H1 (cell line): ENCODE results near the gene RFTN2. TPM values are rescaled to one million over a fixed set of nuclear protein-coding genes. Genes with fewer than 3 reads are reported as not detected.
"Not testable (repeated sequence)": the region's sequence is repeated elsewhere in the genome, so short reads cannot be mapped to it uniquely, and the experiment has no call there.

ENCODE experiments used
- CTCF ChIA-PET: fragments of 300-600 bp; sonication (Branson Sonifier 250); formaldehyde crosslinking; loops from one replicate; lab custom pipeline; 2021; ENCODE audit not compliant: partially characterized antibody; lab: Charles Lee
- POLR2A ChIA-PET: fragments of 300-600 bp; sonication (Branson Sonifier 250); formaldehyde crosslinking; loops from one replicate; lab custom pipeline; 2021; ENCODE audit warnings: inconsistent platforms; ENCODE audit not compliant: partially characterized antibody; lab: Charles Lee
- DNase-seq, 2 experiments: peaks; one replicate each; pipeline versions ENCODE4 v3.0.0 to v3.0.0-alpha.2; 2010 to 2022; ENCODE audit warnings: low spot score in 2 of 2, low read depth in 1 of 2, mixed read lengths in 1 of 2
- FAIRE-seq: peaks from 2 replicates; lab custom pipeline; 2011; peaks lifted over from hg19 to GRCh38; lab: Jason Lieb, UNC
- H2AFZ ChIP-seq: 2 replicates; pipeline ENCODE4 v1.8.1; 2012; ENCODE audit warnings: low read length, inconsistent platforms
- H2AK5ac ChIP-seq: 2 replicates; pipeline ENCODE4 v1.6.1; 2013; ENCODE audit warnings: low read depth, low read length
- H2BK120ac ChIP-seq: replicated peaks from 2 replicates; pipeline ENCODE3; 2013; ENCODE audit warnings: low read depth, low read length, inconsistent platforms
- H2BK12ac ChIP-seq: 2 replicates; pipeline ENCODE4 v1.6.1; 2013; ENCODE audit warnings: low read depth, low read length
- H2BK15ac ChIP-seq: 2 replicates; pipeline ENCODE4 v1.6.1; 2013; ENCODE audit warnings: low read length
- H2BK20ac ChIP-seq: 2 replicates; pipeline ENCODE4 v1.6.1; 2013; ENCODE audit warnings: low read length
- H2BK5ac ChIP-seq: 2 replicates; pipeline ENCODE4 v1.6.1; 2013; ENCODE audit warnings: low read depth, low read length
- H3K14ac ChIP-seq: 2 replicates; pipeline ENCODE4 v1.6.1; 2013; ENCODE audit warnings: inconsistent platforms; ENCODE audit not compliant: insufficient read length
- H3K18ac ChIP-seq: 2 replicates; pipeline ENCODE4 v1.6.1; 2013; ENCODE audit warnings: low read length; ENCODE audit errors: extremely low read depth
- H3K23ac ChIP-seq: 2 replicates; pipeline ENCODE4 v1.6.1; 2013; ENCODE audit warnings: inconsistent platforms; ENCODE audit not compliant: insufficient read length
- H3K23me2 ChIP-seq: 2 replicates; pipeline ENCODE4 v1.6.1; 2013; ENCODE audit warnings: low read depth, low read length
- H3K27ac ChIP-seq: 2 replicates; pipeline ENCODE4 v1.6.1; 2011; ENCODE audit warnings: low read depth, low read length, inconsistent platforms
- H3K27me3 ChIP-seq, 4 experiments: replicated peaks in 1 of 4; 1 replicate in 1 of 4; 2 replicates in 3 of 4; pipeline versions ENCODE4 v1.6.1 to v1.8.1; 2011 to 2013; ENCODE audit warnings: low read length in 3 of 4, mild to moderate bottlenecking in 3 of 4, inconsistent platforms in 2 of 4, mixed read lengths in 2 of 4, moderate library complexity in 1 of 4; ENCODE audit not compliant: control insufficient read depth in 3 of 4, insufficient read depth in 3 of 4; ENCODE audit errors: extremely low read depth in 1 of 4
- H3K36me3 ChIP-seq, 4 experiments: 2 replicates each; pipeline versions ENCODE4 v1.6.1 to v1.8.1; 2011 to 2013; ENCODE audit warnings: mild to moderate bottlenecking in 4 of 4, low read length in 3 of 4, moderate library complexity in 2 of 4, control low read depth in 1 of 4, inconsistent platforms in 1 of 4; ENCODE audit not compliant: insufficient read depth in 4 of 4, control insufficient read depth in 2 of 4
- H3K4ac ChIP-seq: replicated peaks from 2 replicates; pipeline ENCODE3; 2013; ENCODE audit warnings: low read length, low read depth, mixed read lengths, inconsistent platforms; ENCODE audit not compliant: insufficient read length
- H3K4me1 ChIP-seq, 4 experiments: replicated peaks in 1 of 4; 1 replicate in 1 of 4; 2 replicates in 3 of 4; pipeline versions ENCODE4 v1.6.1 to v1.8.1; 2011 to 2013; ENCODE audit warnings: low read length in 3 of 4, inconsistent platforms in 2 of 4, mixed read lengths in 1 of 4; ENCODE audit not compliant: insufficient read depth in 4 of 4, control insufficient read depth in 3 of 4
- H3K4me2 ChIP-seq, 2 experiments: 2 replicates each; pipeline versions ENCODE4 v1.6.1 to v1.8.1; 2011 to 2013; ENCODE audit warnings: low read depth in 2 of 2, low read length in 2 of 2, control low read depth in 1 of 2, inconsistent platforms in 1 of 2, mild to moderate bottlenecking in 1 of 2; ENCODE audit not compliant: insufficient read depth in 1 of 2
- H3K4me3 ChIP-seq, 4 experiments: fragments of 200-600, 300-600 bp in 1 of 4; sonication (generic), shearing (Covaris generic), sonication (Bioruptor Twin) in 1 of 4; 2 replicates each; pipeline versions ENCODE4 v1.5.1 to v1.8.1; 2011 to 2016; ENCODE audit warnings: low read length in 4 of 4, low read depth in 3 of 4, control low read depth in 2 of 4, inconsistent platforms in 2 of 4, mild to moderate bottlenecking in 2 of 4, mixed read lengths in 1 of 4, moderate library complexity in 1 of 4; ENCODE audit not compliant: insufficient read depth in 2 of 4; ENCODE audit errors: extremely low read depth in 1 of 4
- H3K56ac ChIP-seq: replicated peaks from 2 replicates; pipeline ENCODE3; 2013; ENCODE audit warnings: low read depth, mild to moderate bottlenecking, mixed read lengths, low read length, inconsistent platforms; ENCODE audit not compliant: insufficient read length
- H3K79me1 ChIP-seq: 2 replicates; pipeline ENCODE4 v1.6.1; 2013; ENCODE audit warnings: low read depth, low read length, control low read depth
- H3K79me2 ChIP-seq, 2 experiments: 2 replicates each; pipeline versions ENCODE4 v1.6.1 to v1.8.1; 2012 to 2013; ENCODE audit warnings: low read length in 2 of 2, mild to moderate bottlenecking in 2 of 2, inconsistent platforms in 1 of 2; ENCODE audit not compliant: insufficient read depth in 2 of 2, control insufficient read depth in 1 of 2
- H3K9ac ChIP-seq, 4 experiments: replicated peaks in 1 of 4; 1 replicate in 1 of 4; 2 replicates in 3 of 4; pipeline versions ENCODE4 v1.6.1 to v1.8.1; 2011 to 2013; ENCODE audit warnings: low read depth in 3 of 4, low read length in 3 of 4, control low read depth in 2 of 4, mild to moderate bottlenecking in 2 of 4, moderate library complexity in 2 of 4, inconsistent platforms in 1 of 4; ENCODE audit errors: extremely low read depth in 1 of 4
- H3K9me3 ChIP-seq, 2 experiments: 2 replicates each; pipeline versions ENCODE4 v1.6.1 to v1.8.1; 2012 to 2013; ENCODE audit warnings: mild to moderate bottlenecking in 2 of 2, moderate library complexity in 2 of 2, control low read depth in 1 of 2, inconsistent platforms in 1 of 2, low read depth in 1 of 2, low read length in 1 of 2, mixed read lengths in 1 of 2; ENCODE audit not compliant: insufficient read depth in 2 of 2
- H4K20me1 ChIP-seq, 2 experiments: replicated peaks in 1 of 2; 2 replicates each; pipeline versions ENCODE3 to v1.8.1; 2011 to 2013; ENCODE audit warnings: inconsistent platforms in 2 of 2, low read length in 2 of 2, mild to moderate bottlenecking in 1 of 2; ENCODE audit not compliant: insufficient read depth in 2 of 2, control insufficient read depth in 1 of 2
- H4K5ac ChIP-seq: 2 replicates; pipeline ENCODE4 v1.6.1; 2013; ENCODE audit warnings: low read length, low read depth, mixed read lengths, inconsistent platforms; ENCODE audit not compliant: insufficient read length
- H4K8ac ChIP-seq: 2 replicates; pipeline ENCODE4 v1.8.0; 2013; ENCODE audit warnings: mild to moderate bottlenecking, moderate library complexity, low read length, inconsistent platforms; ENCODE audit not compliant: insufficient read depth; ENCODE audit errors: extremely low read depth
- H4K91ac ChIP-seq: replicated peaks from 2 replicates; pipeline ENCODE3; 2013; ENCODE audit warnings: low read length, mixed read lengths, inconsistent platforms; ENCODE audit not compliant: insufficient read length
- MAFK ChIP-seq: IDR thresholded peaks from 2 replicates; pipeline ENCODE4 v1.6.1; 2012; ENCODE audit warnings: low read depth, mild to moderate bottlenecking, improper control_type of control experiment, low read length
- YY1 ChIP-seq: IDR thresholded peaks from 2 replicates; pipeline ENCODE4 v1.6.1; 2011; ENCODE audit warnings: low read depth, mild to moderate bottlenecking, low read length
- WGBS, 2 experiments: shearing (Covaris generic) in 1 of 2; methylation state at CpG; one replicate each; pipeline versions ENCODE4 v1.1.6 to v1.1.7; 2013 to 2015; ENCODE audit warnings: low lambda C conversion rate in 2 of 2, mixed read lengths in 2 of 2, inconsistent platforms in 1 of 2, low coverage in 1 of 2, missing lambda C conversion rate in 1 of 2; ENCODE audit not compliant: insufficient replicate concordance in 2 of 2, insufficient coverage in 1 of 2, insufficient read length in 1 of 2; ENCODE audit errors: extremely low coverage in 1 of 2, missing lambda C conversion rate in 1 of 2; 5-methylcytosine and 5-hydroxymethylcytosine counted together
- polyA plus RNA-seq, 7 experiments: library from polyadenylated mRNA; depleted of rRNA in 3 of 7; stranded (reverse) in 5 of 7; unstranded in 2 of 7; fragments of >200 nt in 5 of 7; fragments of 200-250 nt in 2 of 7; gene quantifications; 1 replicate in 5 of 7; 2 replicates in 1 of 7; 4 replicates in 1 of 7; pipeline versions ENCODE4 v1.2.1 to v1.2.3, GENCODE V29; 2011 to 2013; ENCODE audit warnings: missing spikeins in 2 of 7, mixed read lengths in 2 of 7
- total RNA-seq: library from RNA; stranded (reverse); fragmentation: NEBNext Ultra II Directional; extraction: Animal tissue kit (Norgen Biotek cat#: 25700); gene quantifications from 2 replicates; pipeline ENCODE4 v1.2.1, GENCODE V29; 2021

The RFTN2 gene
- total and polyA plus RNA-seq, 2 of the 8 experiments (the other 6 are each of a cell fraction or from before 2014, with no cell fraction given), result 2.3 to 2.4 TPM

GRCh38 chr2:197640571-197641122 lies 34.7 kb downstream of the RFTN2 start:
- not testable (repeated sequence) for H3K27me3 ChIP-seq, H4K8ac ChIP-seq, H2BK120ac ChIP-seq, H2BK5ac ChIP-seq, H2BK12ac ChIP-seq, H3K9ac ChIP-seq, H3K79me1 ChIP-seq, H2AK5ac ChIP-seq, H3K4me1 ChIP-seq, H3K4ac ChIP-seq, H3K56ac ChIP-seq, H4K91ac ChIP-seq, H3K79me2 ChIP-seq, H3K18ac ChIP-seq, H2BK15ac ChIP-seq, H4K20me1 ChIP-seq, FAIRE-seq, H2AFZ ChIP-seq, H3K36me3 ChIP-seq, H3K23me2 ChIP-seq, H2BK20ac ChIP-seq, H3K23ac ChIP-seq, H3K9me3 ChIP-seq, H3K14ac ChIP-seq, H3K27ac ChIP-seq, DNase-seq
- peak overlapping the region in 2 of 4 experiments; percentile 27 to 44; a peak in 3 of 8 replicates for H3K4me3 ChIP-seq
- H4K5ac ChIP-seq, result peak overlapping the region; percentile 21
- WGBS, 2 experiments, result 80% methylated on average over 12 of the region's 19 CpGs; no CpG with 5 or more reads in 1 of the 2 experiments
- H3K4me2 ChIP-seq, result peak overlapping the region; percentile 30 to 73
- POLR2A ChIA-PET, result interaction anchor here (0.7 to 1.3 kb wide), 2 partner anchors 53 to 206 kb away, joined by 3 read pairs; partner anchors contain the start of gene SF3B1
- CTCF ChIA-PET, result interaction anchor here (0.6 to 1.6 kb wide), 2 partner anchors 27 to 892 kb away, joined by 4 read pairs; no protein-coding TSS in a partner anchor
- TF ChIP-seq MAFK (0 out of 2 replicates have a peak, but pooled peaks have one; percentile 16), YY1 (peak; percentile 64; the same call in 1 of the 2 replicates)
- TF ChIP-seq, all 59 proteins: peak for 2; not testable (repeated sequence) for 57
